ENCODE measurements around the gene PDE3A.
"Not testable (repeated sequence)": the region's sequence is repeated elsewhere in the genome, so short reads cannot be mapped to it uniquely, and the experiment has no call there.

Gene PDE3A

DNA sequence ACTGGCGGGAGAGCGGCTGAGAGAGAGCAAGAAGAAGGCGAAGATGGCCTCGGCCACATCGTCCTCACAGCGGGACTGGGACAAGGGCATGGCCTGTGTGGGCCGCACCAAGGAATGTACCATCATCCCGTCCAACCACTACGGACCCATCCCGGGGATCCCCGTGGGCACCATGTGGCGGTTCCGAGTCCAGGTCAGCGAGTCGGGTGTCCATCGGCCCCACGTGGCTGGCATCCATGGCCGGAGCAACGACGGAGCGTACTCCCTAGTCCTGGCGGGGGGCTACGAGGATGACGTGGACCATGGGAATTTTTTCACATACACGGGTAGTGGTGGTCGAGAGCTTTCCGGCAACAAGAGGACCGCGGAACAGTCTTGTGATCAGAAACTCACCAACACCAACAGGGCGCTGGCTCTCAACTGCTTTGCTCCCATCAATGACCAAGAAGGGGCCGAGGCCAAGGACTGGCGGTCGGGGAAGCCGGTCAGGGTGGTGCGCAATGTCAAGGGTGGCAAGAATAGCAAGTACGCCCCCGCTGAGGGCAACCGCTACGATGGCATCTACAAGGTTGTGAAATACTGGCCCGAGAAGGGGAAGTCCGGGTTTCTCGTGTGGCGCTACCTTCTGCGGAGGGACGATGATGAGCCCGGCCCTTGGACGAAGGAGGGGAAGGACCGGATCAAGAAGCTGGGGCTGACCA is 183.6 kb downstream of the PDE3A start:
- not testable (repeated sequence) for DNase-seq (ENCODE audit: low read depth)

DNA sequence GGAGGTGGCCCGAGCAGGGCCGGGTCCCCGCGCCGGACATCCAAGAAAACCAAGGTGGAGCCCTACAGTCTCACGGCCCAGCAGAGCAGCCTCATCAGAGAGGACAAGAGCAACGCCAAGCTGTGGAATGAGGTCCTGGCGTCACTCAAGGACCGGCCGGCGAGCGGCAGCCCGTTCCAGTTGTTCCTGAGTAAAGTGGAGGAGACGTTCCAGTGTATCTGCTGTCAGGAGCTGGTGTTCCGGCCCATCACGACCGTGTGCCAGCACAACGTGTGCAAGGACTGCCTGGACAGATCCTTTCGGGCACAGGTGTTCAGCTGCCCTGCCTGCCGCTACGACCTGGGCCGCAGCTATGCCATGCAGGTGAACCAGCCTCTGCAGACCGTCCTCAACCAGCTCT is 184.2 kb downstream of the PDE3A start:
- not testable (repeated sequence) for DNase-seq (ENCODE audit: low read depth)

- no peak for DNase-seq (ENCODE audit: low read depth)
These were observed 186.7 kb downstream of the PDE3A start for GRCh38 chr12:20555015-20555414.

DNA sequence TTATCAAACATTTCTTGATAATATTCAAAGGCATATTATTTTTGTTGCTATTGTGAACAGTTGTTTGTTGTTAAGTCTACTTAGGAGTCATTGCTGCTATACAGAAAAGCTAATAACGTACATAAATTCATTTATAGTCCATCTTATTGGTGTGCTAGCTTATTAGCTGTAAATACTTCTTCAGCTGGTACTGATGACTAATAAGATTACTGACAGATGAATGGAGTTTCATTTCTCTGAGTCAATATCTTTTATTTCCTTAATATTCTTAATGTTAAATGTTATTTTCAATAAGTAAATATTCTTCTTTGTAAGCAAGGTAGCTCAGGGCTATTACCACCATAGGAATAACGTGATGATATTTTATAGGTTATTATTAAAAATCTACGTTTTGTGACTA is 187.4 kb downstream of the PDE3A start:
- no peak for DNase-seq (ENCODE audit: low read depth)

- no peak for DNase-seq (ENCODE audit: low read depth)
These were observed 188.8 kb downstream of the PDE3A start for GRCh38 chr12:20557096-20557495.

DNA sequence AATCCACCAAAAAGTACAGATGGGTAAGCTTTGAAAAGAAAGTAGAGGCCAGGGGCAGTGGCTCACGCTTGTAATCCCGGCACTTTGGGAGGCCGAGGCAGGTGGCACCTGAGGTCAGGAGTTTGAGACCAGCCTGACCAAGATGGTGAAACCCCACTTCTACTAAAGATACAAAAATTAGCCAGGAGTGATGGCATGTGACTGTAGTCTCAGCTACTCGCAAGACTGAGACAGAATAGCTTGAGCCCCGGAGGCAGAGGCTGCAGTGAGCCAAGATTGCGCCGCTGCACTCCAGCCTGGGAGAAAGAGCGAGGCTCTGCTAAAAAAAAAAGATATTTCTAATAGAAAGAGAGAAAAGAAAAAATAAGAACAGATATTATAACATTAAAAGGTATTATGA is 192.6 kb downstream of the PDE3A start:
- no peak for DNase-seq (ENCODE audit: low read depth)

DNA sequence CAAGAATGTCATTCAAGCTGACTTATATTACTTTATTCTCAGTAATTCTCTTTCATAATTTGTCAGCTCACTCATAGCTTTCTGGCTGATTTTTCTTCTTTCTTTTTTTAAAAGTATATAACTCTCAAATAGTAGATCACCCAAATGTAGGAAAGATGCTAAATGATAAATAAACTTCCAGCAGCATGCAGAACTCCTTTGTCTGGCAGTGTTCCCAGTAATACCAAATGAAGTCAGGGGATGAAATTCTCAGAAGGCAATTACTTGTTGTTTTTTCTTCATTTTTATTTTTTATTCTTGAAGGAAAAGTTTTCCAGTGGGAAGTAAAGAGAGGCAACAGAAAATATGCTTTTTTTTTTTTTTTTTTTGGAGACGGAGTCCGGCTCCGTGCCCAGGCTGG is 193.5 kb downstream of the PDE3A start:
- no peak for DNase-seq (ENCODE audit: low read depth)

DNA sequence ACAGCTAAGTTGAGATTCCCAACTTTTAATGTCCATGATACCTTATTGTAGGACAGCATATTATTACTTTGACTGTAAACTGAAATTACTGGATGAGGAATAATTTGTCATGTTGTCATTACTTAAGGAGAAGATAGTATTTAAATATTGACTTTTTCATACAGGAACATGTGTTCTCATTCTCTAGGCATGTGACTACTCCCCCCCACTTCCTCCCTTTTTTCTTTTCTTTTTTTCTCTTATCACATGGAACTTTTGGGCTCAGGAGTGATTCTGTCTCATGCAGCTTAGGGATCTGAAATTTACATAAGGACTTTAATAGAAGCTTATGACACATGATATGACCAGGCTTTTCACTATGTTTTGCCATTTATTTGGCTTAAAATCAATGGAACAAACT is 199.1 kb downstream of the PDE3A start:
- DNase-seq (ENCODE audit: low read depth), result no peak

DNA sequence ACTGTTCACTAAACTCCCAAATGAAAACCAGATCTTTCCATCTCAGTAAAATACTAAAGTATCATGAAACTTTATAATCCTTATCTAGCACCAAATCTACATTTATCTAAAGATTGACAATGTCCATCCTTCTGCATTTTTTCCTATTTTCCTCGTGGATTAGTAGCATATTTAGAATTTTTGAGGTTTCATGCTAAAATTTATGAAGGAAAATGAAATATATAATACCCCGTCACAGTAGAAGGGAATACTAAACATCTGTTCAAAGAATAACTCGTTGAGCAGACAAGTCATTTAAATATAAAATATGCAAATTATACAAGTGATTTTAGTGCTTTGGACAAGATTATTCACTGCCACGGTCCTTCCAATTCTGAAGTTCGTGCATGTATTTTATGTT is 204.1 kb downstream of the PDE3A start:
- no peak for DNase-seq (ENCODE audit: low read depth)

DNA sequence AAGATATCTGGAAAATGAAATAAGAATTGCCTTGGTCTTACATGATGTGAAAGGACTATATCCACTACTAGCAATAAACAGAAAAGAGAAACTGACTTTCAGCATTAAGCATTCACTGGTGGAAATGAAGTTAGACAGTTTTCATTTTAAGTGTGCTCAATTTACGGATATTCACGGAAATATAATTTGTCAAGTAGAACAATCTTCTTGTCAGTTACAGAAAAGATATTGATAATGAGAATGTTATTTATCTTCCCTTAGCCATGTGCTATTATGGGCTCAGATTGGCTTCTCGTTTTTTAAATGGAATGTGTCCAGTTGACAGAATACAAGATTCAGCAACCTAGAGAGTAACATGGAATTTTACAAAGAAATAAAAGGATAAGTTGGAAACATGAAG is 208.2 kb downstream of the PDE3A start:
- no peak for DNase-seq (ENCODE audit: low read depth)

- DNase-seq (ENCODE audit: low read depth), result no peak
These were observed 208.7 kb downstream of the PDE3A start for GRCh38 chr12:20577054-20577453.

DNA sequence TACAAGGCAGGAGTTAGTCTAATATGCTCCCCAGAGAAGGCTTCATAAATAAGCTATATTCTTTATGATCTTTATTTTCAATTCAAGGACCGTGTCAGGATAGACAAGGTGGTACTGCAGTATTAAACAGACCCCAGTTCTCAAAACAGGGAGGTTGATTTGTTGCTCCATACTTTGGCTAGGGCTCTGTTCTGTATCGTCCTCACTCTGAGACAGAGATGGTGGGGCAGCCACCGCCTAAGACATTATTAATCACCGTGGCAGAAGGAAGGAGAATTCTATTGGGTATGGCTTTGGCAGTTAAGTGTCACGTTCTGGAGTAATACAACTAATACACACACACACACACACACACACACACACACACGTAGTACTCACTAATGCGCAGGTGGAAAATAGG is 209.8 kb downstream of the PDE3A start:
- no peak for DNase-seq (ENCODE audit: low read depth)

GRCh38 chr12:20585055-20585625 is 216.8 kb downstream of the PDE3A start:
- no peak for DNase-seq (ENCODE audit: low read depth)

GRCh38 chr12:20585913-20586312 is 217.6 kb downstream of the PDE3A start:
- DNase-seq (ENCODE audit: low read depth), result no peak

DNA sequence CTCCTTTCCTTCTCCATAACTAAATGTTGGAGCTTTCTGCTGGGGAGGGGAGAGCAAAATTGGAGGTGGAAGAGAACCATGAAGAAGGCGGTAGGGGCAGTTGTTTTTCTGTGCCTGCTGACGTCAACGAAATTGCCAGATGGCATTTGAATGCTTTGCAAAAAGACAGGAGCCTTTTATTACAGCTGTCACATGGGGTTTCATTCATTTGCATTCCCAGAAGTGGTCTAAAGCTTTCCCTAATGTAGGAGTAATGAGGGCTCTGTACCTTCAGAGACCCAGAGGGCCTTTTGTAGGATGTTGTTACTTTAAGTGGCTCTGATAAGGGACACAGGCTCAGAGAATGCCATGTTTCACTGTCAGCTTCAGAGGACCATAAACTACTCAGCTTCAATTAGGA is 219.7 kb downstream of the PDE3A start:
- DNase-seq (ENCODE audit: low read depth), result no peak

- DNase-seq (ENCODE audit: low read depth), result no peak
These were observed 222.2 kb downstream of the PDE3A start for GRCh38 chr12:20590570-20590969.

- no peak for DNase-seq (ENCODE audit: low read depth)
These were observed 224.2 kb downstream of the PDE3A start for GRCh38 chr12:20592556-20592955.

- DNase-seq (ENCODE audit: low read depth), result no peak
These were observed 225.3 kb downstream of the PDE3A start for GRCh38 chr12:20593611-20594010.

GRCh38 chr12:20596061-20596460 is 227.7 kb downstream of the PDE3A start:
- DNase-seq (ENCODE audit: low read depth), result no peak

GRCh38 chr12:20599757-20600156 is 231.4 kb downstream of the PDE3A start:
- DNase-seq (ENCODE audit: low read depth), result no peak

GRCh38 chr12:20601668-20602280 is 233.4 kb downstream of the PDE3A start:
- peak; percentile 29 for DNase-seq (ENCODE audit: low read depth)

GRCh38 chr12:20602641-20603391 is 234.5 kb downstream of the PDE3A start:
- peak; percentile 24 for DNase-seq (ENCODE audit: low read depth)
